Measurements from ENCODE around the gene ACAP1. TPM values are rescaled to one million over a fixed set of nuclear protein-coding genes. Genes with fewer than 3 reads are reported as not detected.
A peak's percentile ranks its signal among the peaks of the same experiment; 100 is the strongest.

Gene ACAP1
- total RNA-seq, 1 donor from 2014 or later = 6.8 TPM

- H3K4me1 Mint-ChIP-seq (ENCODE audit: low read depth) = peaks cover 22% of the 10 kb centered on the region
- H3K9me3 Mint-ChIP-seq (ENCODE audit: low read depth) = no peaks in the 10 kb centered on the region
- peak; percentile 96 for TF ChIP-seq CTCF (IDR thresholded peaks at IDR 0.05)
- H3K36me3 Mint-ChIP-seq (ENCODE audit: low read depth) = no peaks in the 10 kb centered on the region
- H3K27me3 Mint-ChIP-seq (ENCODE audit: low read depth) = peaks cover 15% of the 10 kb centered on the region
- no peak overlapping the region for H3K27ac Mint-ChIP-seq (ENCODE audit: unreplicated experiment)
- peak; percentile 94 for DNase-seq (ENCODE audit: low spot score)
- peak overlapping the region; percentile 44 for H3K4me3 Mint-ChIP-seq (ENCODE audit: unreplicated experiment)
Observed at GRCh38 chr17:7296189-7296861, 40.0 kb upstream of the ACAP1 start.

GRCh38 chr17:7304179-7304578 lies 32.1 kb upstream of the ACAP1 start:
- H3K36me3 Mint-ChIP-seq (ENCODE audit: low read depth) = peaks cover 2% of the 10 kb centered on the region
- no peaks in the 10 kb centered on the region for H3K9me3 Mint-ChIP-seq (ENCODE audit: low read depth)
- no peak overlapping the region for H3K4me3 Mint-ChIP-seq (ENCODE audit: unreplicated experiment)
- H3K4me1 Mint-ChIP-seq (ENCODE audit: low read depth) = peaks cover 10% of the 10 kb centered on the region
- peaks cover 4% of the 10 kb centered on the region for H3K27me3 Mint-ChIP-seq (ENCODE audit: low read depth)
- no peak for TF ChIP-seq CTCF (IDR thresholded peaks at IDR 0.05)
- no peak overlapping the region for H3K27ac Mint-ChIP-seq (ENCODE audit: unreplicated experiment)
- DNase-seq (ENCODE audit: low spot score) = no peak

- no peak for TF ChIP-seq CTCF (IDR thresholded peaks at IDR 0.05)
- Mint-ChIP-seq H3K27ac (ENCODE audit: unreplicated experiment) (peak within 1 kb of the TSS; percentile 95), H3K4me1 (ENCODE audit: low read depth) (peaks cover 27% of the 10 kb centered on the region), H3K4me3 (ENCODE audit: unreplicated experiment) (peak within 1 kb of the TSS; percentile 85), H3K27me3 (ENCODE audit: low read depth) (no peaks in the 10 kb centered on the region), H3K36me3 (ENCODE audit: low read depth) (peaks cover 24% of the 10 kb centered on the region), H3K9me3 (ENCODE audit: low read depth) (no peaks in the 10 kb centered on the region)
- peak; percentile 100 for DNase-seq (ENCODE audit: low spot score)
Observed at GRCh38 chr17:7306911-7307685, 29.2 kb upstream of the ACAP1 start, which contains the start of gene EIF5A. Gene EIF5A, plus strand, starts transcription at chr17:7307628. Its CDS starts 2,008 bp downstream, at chr17:7309636.

GRCh38 chr17:7307686-7308624 lies 28.4 kb upstream of the ACAP1 start:
- Mint-ChIP-seq H3K27me3 (ENCODE audit: low read depth) (no peaks in the 10 kb centered on the region), H3K27ac (ENCODE audit: unreplicated experiment) (peak overlapping the region; percentile 95), H3K4me3 (ENCODE audit: unreplicated experiment) (peak overlapping the region; percentile 85), H3K36me3 (ENCODE audit: low read depth) (peaks cover 30% of the 10 kb centered on the region), H3K9me3 (ENCODE audit: low read depth) (no peaks in the 10 kb centered on the region), H3K4me1 (ENCODE audit: low read depth) (peaks cover 34% of the 10 kb centered on the region)
- peak; percentile 36 for TF ChIP-seq CTCF (IDR thresholded peaks at IDR 0.05)
- no peak for DNase-seq (ENCODE audit: low spot score)
